Caco-2 (cell line): ENCODE measurements around the gene DPRX. TPM values are rescaled to one million over a fixed set of nuclear protein-coding genes. Genes with fewer than 3 reads are reported as not detected.

Experiments
- BruUV-seq: library from RNA; stranded (reverse); fragments of 400-500 nt; replicated peaks from 2 replicates; lab custom pipeline; 2021; lab: Mats Ljungman, UMichigan
- CTCF ChIA-PET: fragments of 300-600 bp; sonication (Branson Sonifier 250); formaldehyde crosslinking; loops from one replicate; lab custom pipeline; 2022; ENCODE audit warnings: antibody characterized with exemption; lab: Charles Lee
- POLR2A ChIA-PET: fragments of 300-600 bp; sonication (Branson Sonifier 250); formaldehyde crosslinking; loops from one replicate; lab custom pipeline; 2022; ENCODE audit warnings: antibody characterized with exemption; lab: Charles Lee
- DNase-seq, 2 experiments: peaks; one replicate each; pipeline versions ENCODE4 v3.0.0 to v3.0.0-alpha.2; 2020 to 2022
- H3K27me3 ChIP-seq: replicated peaks from 2 replicates; pipeline ENCODE4 v1.6.0; 2011; ENCODE audit warnings: low read length; ENCODE audit not compliant: control insufficient read depth, insufficient read depth
- H3K36me3 ChIP-seq: 2 replicates; pipeline ENCODE4 v1.5.1; 2011; ENCODE audit warnings: low read length; ENCODE audit not compliant: control insufficient read depth, insufficient read depth
- H3K4me1 ChIP-seq: fragments of 250-450 bp; sonication (Bioruptor Pico); 2 replicates; pipeline ENCODE4 v1.5.1; 2020; ENCODE audit warnings: mild to moderate bottlenecking
- H3K4me3 ChIP-seq: 2 replicates; pipeline ENCODE4 v1.5.1; 2011; ENCODE audit warnings: low read depth, mild to moderate bottlenecking, control low read depth, low read length
- H3K9me3 ChIP-seq: fragments of 250-450 bp; sonication (Bioruptor Pico); 2 replicates; pipeline ENCODE4 v1.5.1; 2020; ENCODE audit warnings: mild to moderate bottlenecking, moderate library complexity
- H3K27ac Mint-ChIP-seq: one replicate; pipeline ENCODE4 v1.8.0; 2022; ENCODE audit warnings: mixed read lengths; ENCODE audit not compliant: unreplicated experiment
- H3K27me3 Mint-ChIP-seq: one replicate; pipeline ENCODE4 v1.8.0; 2022; ENCODE audit warnings: mixed read lengths; ENCODE audit not compliant: insufficient read depth, unreplicated experiment
- H3K36me3 Mint-ChIP-seq: one replicate; pipeline ENCODE4 v1.8.0; 2022; ENCODE audit warnings: mild to moderate bottlenecking, mixed read lengths; ENCODE audit not compliant: insufficient read depth, unreplicated experiment
- H3K4me1 Mint-ChIP-seq: one replicate; pipeline ENCODE4 v1.8.0; 2022; ENCODE audit warnings: low read depth, mixed read lengths; ENCODE audit not compliant: unreplicated experiment
- H3K4me3 Mint-ChIP-seq: one replicate; pipeline ENCODE4 v1.8.0; 2022; ENCODE audit warnings: mild to moderate bottlenecking, moderate library complexity, mixed read lengths; ENCODE audit not compliant: unreplicated experiment
- H3K9me3 Mint-ChIP-seq: one replicate; pipeline ENCODE4 v1.8.0; 2022; ENCODE audit warnings: mixed read lengths; ENCODE audit not compliant: unreplicated experiment
- CTCF ChIP-seq, 2 experiments: fragments of 200-600 bp in 1 of 2; IDR thresholded peaks; 1 replicate in 1 of 2; 2 replicates in 1 of 2; pipeline versions ENCODE4 v1.5.1 to v1.8.0; 2011 to 2022; ENCODE audit warnings: antibody characterized with exemption in 1 of 2, control low read depth in 1 of 2, inconsistent platforms in 1 of 2, low read depth in 1 of 2, low read length in 1 of 2, mild to moderate bottlenecking in 1 of 2, moderate library complexity in 1 of 2; ENCODE audit not compliant: insufficient read depth in 1 of 2, severe bottlenecking in 1 of 2, unreplicated experiment in 1 of 2
- intact Hi-C: fragments of 100-400 bp; cut with micrococcal nuclease; formaldehyde crosslinking; loops from one replicate; pipeline ENCODE4 v1.10.0; 2022; ENCODE audit not compliant: unreplicated experiment
- total RNA-seq: library from RNA; stranded (reverse); gene quantifications from 2 replicates; pipeline ENCODE4 v1.2.3, GENCODE V29; 2022

The DPRX gene
- total RNA-seq, 1 experiment from 2014 or later = not detected

DNA sequence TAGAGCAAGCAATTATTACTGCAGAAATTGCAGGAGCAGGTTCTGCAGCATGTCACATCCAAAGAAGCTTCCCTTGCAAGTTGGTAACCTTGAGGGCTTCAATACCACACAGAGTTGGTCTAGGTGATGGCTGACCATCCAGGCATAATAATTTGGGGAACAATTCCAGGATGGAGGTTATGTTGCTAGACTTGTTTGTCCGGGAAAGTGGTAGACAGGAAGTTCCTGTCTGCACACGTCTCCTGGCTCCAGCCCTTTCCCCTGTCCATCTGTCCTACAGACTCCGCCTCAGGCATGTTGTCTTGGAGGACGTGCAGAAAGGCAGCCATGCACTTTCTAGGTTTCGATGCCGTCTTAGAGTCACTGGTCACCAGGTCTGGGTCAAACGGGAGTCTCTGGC lies 26.0 kb downstream of the DPRX start:
- BruUV-seq = no TSS peak
- Histone ChIP-seq H3K27me3 (no peaks in the 10 kb centered on the region), H3K36me3 (no peaks in the 10 kb centered on the region), H3K9me3 (peaks cover 49% of the 10 kb centered on the region), H3K4me3 (no peak overlapping the region), H3K4me1 (0 out of 2 replicates have a peak, but pooled peaks cover 6% of the 10 kb centered on the region)
- H3K27me3 Mint-ChIP-seq = no peaks in the 10 kb centered on the region
- no peak for TF ChIP-seq CTCF (IDR thresholded peaks at IDR 0.05; ENCODE audit: insufficient read depth in 1 of 2, low read depth in 1 of 2, low read length in 1 of 2, severe bottlenecking in 1 of 2, unreplicated experiment in 1 of 2)
- CTCF ChIA-PET = no interaction called here
- no peak for DNase-seq
- POLR2A ChIA-PET = no interaction called here
- H3K4me3 Mint-ChIP-seq = no peak overlapping the region
- H3K36me3 Mint-ChIP-seq = peaks cover 21% of the 10 kb centered on the region
- peaks cover 12% of the 10 kb centered on the region for H3K4me1 Mint-ChIP-seq
- peaks cover 36% of the 10 kb centered on the region for H3K9me3 Mint-ChIP-seq
- intact Hi-C loops = loop anchor here (2.0 kb wide), 3 partner anchors 35 to 135 kb away; no protein-coding TSS in a partner anchor
- H3K27ac Mint-ChIP-seq = no peak overlapping the region

GRCh38 chr19:53659292-53659691 lies 27.5 kb downstream of the DPRX start:
- H3K4me1 Mint-ChIP-seq = peaks cover 12% of the 10 kb centered on the region
- DNase-seq = peak; percentile 77 to 86
- peaks cover 21% of the 10 kb centered on the region for H3K36me3 Mint-ChIP-seq
- H3K4me3 Mint-ChIP-seq = peak overlapping the region; percentile 61
- no peaks in the 10 kb centered on the region for H3K27me3 ChIP-seq
- peaks cover 36% of the 10 kb centered on the region for H3K9me3 Mint-ChIP-seq
- H3K4me1 ChIP-seq = 0 out of 2 replicates have a peak, but pooled peaks cover 6% of the 10 kb centered on the region
- BruUV-seq = no TSS peak
- CTCF ChIA-PET = interaction anchor here (0.5 to 1.2 kb wide), 10 partner anchors 15 to 371 kb away, joined by 3 to 15 read pairs (median 4); no protein-coding TSS in a partner anchor
- H3K27ac Mint-ChIP-seq = peak overlapping the region; percentile 96
- no peaks in the 10 kb centered on the region for H3K36me3 ChIP-seq
- peaks cover 38% of the 10 kb centered on the region for H3K9me3 ChIP-seq
- no peaks in the 10 kb centered on the region for H3K27me3 Mint-ChIP-seq
- TF ChIP-seq CTCF (IDR thresholded peaks at IDR 0.05; ENCODE audit: insufficient read depth in 1 of 2, low read depth in 1 of 2, low read length in 1 of 2, severe bottlenecking in 1 of 2, unreplicated experiment in 1 of 2) = peak; percentile 53 to 56
- no peak overlapping the region for H3K4me3 ChIP-seq
- POLR2A ChIA-PET = interaction anchor here (0.5 to 1.2 kb wide), 3 partner anchors 91 to 136 kb away, joined by 3 to 4 read pairs (median 4); no protein-coding TSS in a partner anchor
- intact Hi-C loops = loop anchor here (1.0 to 2.0 kb wide), 4 partner anchors 36 to 134 kb away; no protein-coding TSS in a partner anchor

- intact Hi-C loops = loop anchor here (10.0 kb wide), 1 partner anchor 84 kb away; no protein-coding TSS in a partner anchor
- ChIA-PET POLR2A (interaction anchor here (0.6 kb wide), 2 partner anchors 84 to 130 kb away, joined by 4 to 5 read pairs; no protein-coding TSS in a partner anchor), CTCF (interaction anchor here (0.7 to 1.2 kb wide), 2 partner anchors 132 to 140 kb away, joined by 3 read pairs; no protein-coding TSS in a partner anchor)
- Histone ChIP-seq H3K4me3 (no peak overlapping the region), H3K36me3 (no peaks in the 10 kb centered on the region), H3K4me1 (0 out of 2 replicates have a peak, but pooled peaks cover 6% of the 10 kb centered on the region), H3K9me3 (peaks cover 26% of the 10 kb centered on the region), H3K27me3 (no peaks in the 10 kb centered on the region)
- no peak for DNase-seq
- Mint-ChIP-seq H3K4me1 (peaks cover 12% of the 10 kb centered on the region), H3K4me3 (no peak overlapping the region), H3K27ac (peak overlapping the region; percentile 30), H3K27me3 (no peaks in the 10 kb centered on the region), H3K36me3 (peaks cover 14% of the 10 kb centered on the region), H3K9me3 (peaks cover 25% of the 10 kb centered on the region)
- no TSS peak for BruUV-seq
- no peak for TF ChIP-seq CTCF (IDR thresholded peaks at IDR 0.05; ENCODE audit: insufficient read depth in 1 of 2, low read depth in 1 of 2, low read length in 1 of 2, severe bottlenecking in 1 of 2, unreplicated experiment in 1 of 2)
These were observed 28.8 kb downstream of the DPRX start for GRCh38 chr19:53660584-53660983.
